Panc1 (cell line): ENCODE results near the gene KCNB1.

ENCODE experiments used
- CTCF ChIP-seq: fragments of 450-650 bp; IDR thresholded peaks from 2 replicates; pipeline ENCODE4 v1.5.1; 2017; ENCODE audit warnings: mild to moderate bottlenecking
- POLR2AphosphoS5 ChIP-seq: IDR thresholded peaks from 2 replicates; pipeline ENCODE4 v1.6.1; 2012; ENCODE audit warnings: mild to moderate bottlenecking, low read depth, low read length, moderate library complexity
- REST ChIP-seq, 2 experiments: IDR thresholded peaks; 2 replicates each; pipeline ENCODE4 v1.6.1; 2011 to 2012; ENCODE audit warnings: low read depth in 2 of 2, control low read depth in 1 of 2, low read length in 1 of 2, mild to moderate bottlenecking in 1 of 2, moderate library complexity in 1 of 2; ENCODE audit not compliant: insufficient read depth in 1 of 2
- SIN3A ChIP-seq: IDR thresholded peaks from 2 replicates; pipeline ENCODE4 v1.6.1; 2012; ENCODE audit warnings: low read depth, mild to moderate bottlenecking, low read length, moderate library complexity, borderline replicate concordance; ENCODE audit not compliant: insufficient read depth
- TCF7L2 ChIP-seq: IDR thresholded peaks from 2 replicates; pipeline ENCODE4 v1.6.1; 2011; ENCODE audit warnings: mild to moderate bottlenecking, low read depth, low read length, inconsistent platforms

GRCh38 chr20:49490689-49491088 is 8.2 kb upstream of the KCNB1 start:
- TF ChIP-seq CTCF, result no peak
- TF ChIP-seq REST (IDR thresholded peaks at IDR 0.05; ENCODE audit: insufficient read depth in 1 of 2, low read depth in 2 of 2, low read length in 1 of 2), result no peak
- no peak for TF ChIP-seq POLR2AphosphoS5
- TF ChIP-seq TCF7L2, result no peak
- TF ChIP-seq SIN3A, result no peak
